Upper lobe of left lung (tissue), 4 donors: Measurements from ENCODE around the gene FGF12.

ENCODE experiments used
- CTCF ChIP-seq, 6 experiments: fragments of 450-650 bp in 4 of 6; fragments of 200-600 bp in 2 of 6; sonication (generic) in 2 of 6; IDR thresholded peaks; one replicate each; pipeline ENCODE4 v1.5.1; 2016 to 2019; ENCODE audit warnings: antibody characterized with exemption in 6 of 6
- EP300 ChIP-seq, 4 donors: sonication (generic); formaldehyde crosslinking; IDR thresholded peaks; one replicate each; pipeline ENCODE4 v1.5.1; 2017; ENCODE audit warnings: antibody characterized with exemption in 4 of 4, control low read depth in 2 of 4
- POLR2A ChIP-seq, 4 donors: fragments of 450-650 bp; IDR thresholded peaks; one replicate each; pipeline ENCODE4 v1.5.1; 2016 to 2017; ENCODE audit warnings: antibody characterized with exemption in 4 of 4, mild to moderate bottlenecking in 2 of 4
- POLR2AphosphoS5 ChIP-seq, 2 donors: sonication (generic); formaldehyde crosslinking; IDR thresholded peaks; one replicate each; pipeline ENCODE4 v1.5.1; 2017; ENCODE audit warnings: antibody characterized with exemption in 2 of 2

GRCh38 chr3:192637803-192638202 is 89.5 kb downstream of the FGF12 start:
- TF ChIP-seq POLR2A (IDR thresholded peaks at IDR 0.05) (no peak), EP300 (IDR thresholded peaks at IDR 0.05) (no peak), POLR2AphosphoS5 (IDR thresholded peaks at IDR 0.05) (no peak), CTCF (IDR thresholded peaks at IDR 0.05) (no peak)
